ENCODE measurements around the gene MAGI1.

MAGI1 gene

GRCh38 chr3:65535260-65535659 is 503.5 kb downstream of the MAGI1 start:
- H3K27me3 ChIP-seq (ENCODE audit: insufficient read depth, low read length, poor library complexity, severe bottlenecking): no peaks in the 10 kb centered on the region
- no peaks in the 10 kb centered on the region for H4K20me1 ChIP-seq (ENCODE audit: insufficient read depth, low read length, poor library complexity, severe bottlenecking)
- peaks cover 13% of the 10 kb centered on the region for H3K4me1 ChIP-seq (ENCODE audit: insufficient read depth, low read length, poor library complexity, severe bottlenecking)
- H2AFZ ChIP-seq (ENCODE audit: low read length): peak overlapping the region; percentile 53; the same call in 1 of the 2 replicates
- H3K79me2 ChIP-seq (ENCODE audit: insufficient read depth, low read length): no peaks in the 10 kb centered on the region
- no peaks in the 10 kb centered on the region for H3K9me2 ChIP-seq (replicated peaks; ENCODE audit: low read depth, low read length)
- no peak overlapping the region for H3K9ac ChIP-seq (ENCODE audit: low read depth, low read length, poor library complexity, severe bottlenecking)
- no peaks in the 10 kb centered on the region for H3K36me3 ChIP-seq (ENCODE audit: insufficient read depth, low read length)
- TF ChIP-seq EZH2phosphoT487 (IDR thresholded peaks at IDR 0.05; ENCODE audit: borderline replicate concordance): no peak
- no peak for TF ChIP-seq CTCF (conservative IDR thresholded peaks at IDR 0.05; ENCODE audit: low read length)
- peak overlapping the region; percentile 19 for H3K4me2 ChIP-seq (ENCODE audit: low read depth, low read length, poor library complexity, severe bottlenecking)
- H3K4me3 ChIP-seq (ENCODE audit: low read length, poor library complexity, severe bottlenecking): no peak overlapping the region
- H3F3A ChIP-seq (ENCODE audit: low read depth): no peaks in the 10 kb centered on the region
- no peaks in the 10 kb centered on the region for H3K9me3 ChIP-seq (ENCODE audit: insufficient read depth, low read depth, low read length)

DNA sequence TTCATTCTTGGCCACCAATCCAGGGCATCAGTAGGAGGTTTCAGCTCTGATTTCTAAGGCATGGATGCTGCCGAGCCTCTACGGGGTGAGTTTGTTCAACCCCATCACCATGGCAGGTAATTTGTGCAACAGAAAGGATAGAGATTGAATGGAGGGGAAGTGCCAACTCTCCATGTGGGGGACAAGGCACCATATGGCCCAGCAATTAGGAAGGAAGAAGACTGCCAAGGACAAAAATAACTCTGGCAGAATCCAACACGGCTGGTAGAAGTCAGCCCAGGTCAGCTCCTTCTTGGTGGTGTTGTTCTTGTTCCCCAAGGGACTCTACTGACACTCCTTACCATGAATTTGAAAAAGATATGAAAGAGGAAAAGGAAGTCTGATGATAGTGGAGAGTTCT is 503.9 kb downstream of the MAGI1 start:
- Histone ChIP-seq H3K9me2 (replicated peaks; ENCODE audit: low read depth, low read length) (no peaks in the 10 kb centered on the region), H2AFZ (ENCODE audit: low read length) (peak overlapping the region; percentile 53; the same call in 1 of the 2 replicates), H3K9me3 (ENCODE audit: insufficient read depth, low read depth, low read length) (no peaks in the 10 kb centered on the region), H3K4me3 (ENCODE audit: low read length, poor library complexity, severe bottlenecking) (no peak overlapping the region), H3K79me2 (ENCODE audit: insufficient read depth, low read length) (no peaks in the 10 kb centered on the region), H3K9ac (ENCODE audit: low read depth, low read length, poor library complexity, severe bottlenecking) (no peak overlapping the region), H3K27me3 (ENCODE audit: insufficient read depth, low read length, poor library complexity, severe bottlenecking) (no peaks in the 10 kb centered on the region), H3K36me3 (ENCODE audit: insufficient read depth, low read length) (no peaks in the 10 kb centered on the region), H4K20me1 (ENCODE audit: insufficient read depth, low read length, poor library complexity, severe bottlenecking) (no peaks in the 10 kb centered on the region), H3K4me1 (ENCODE audit: insufficient read depth, low read length, poor library complexity, severe bottlenecking) (peaks cover 13% of the 10 kb centered on the region), H3K4me2 (ENCODE audit: low read depth, low read length, poor library complexity, severe bottlenecking) (peak overlapping the region; percentile 19), H3F3A (ENCODE audit: low read depth) (no peaks in the 10 kb centered on the region)
- TF ChIP-seq EZH2phosphoT487 (IDR thresholded peaks at IDR 0.05; ENCODE audit: borderline replicate concordance): no peak
- no peak for TF ChIP-seq CTCF (conservative IDR thresholded peaks at IDR 0.05; ENCODE audit: low read length)

- TF ChIP-seq CTCF (conservative IDR thresholded peaks at IDR 0.05; ENCODE audit: low read length): no peak
- no peak for TF ChIP-seq EZH2phosphoT487 (IDR thresholded peaks at IDR 0.05; ENCODE audit: borderline replicate concordance)
- Histone ChIP-seq H3K27me3 (ENCODE audit: insufficient read depth, low read length, poor library complexity, severe bottlenecking) (no peaks in the 10 kb centered on the region), H3K36me3 (ENCODE audit: insufficient read depth, low read length) (no peaks in the 10 kb centered on the region), H3K4me2 (ENCODE audit: low read depth, low read length, poor library complexity, severe bottlenecking) (no peak overlapping the region), H3F3A (ENCODE audit: low read depth) (no peaks in the 10 kb centered on the region), H3K79me2 (ENCODE audit: insufficient read depth, low read length) (no peaks in the 10 kb centered on the region), H3K9ac (ENCODE audit: low read depth, low read length, poor library complexity, severe bottlenecking) (no peak overlapping the region), H3K9me2 (replicated peaks; ENCODE audit: low read depth, low read length) (no peaks in the 10 kb centered on the region), H4K20me1 (ENCODE audit: insufficient read depth, low read length, poor library complexity, severe bottlenecking) (no peaks in the 10 kb centered on the region), H2AFZ (ENCODE audit: low read length) (no peak overlapping the region), H3K4me3 (ENCODE audit: low read length, poor library complexity, severe bottlenecking) (no peak overlapping the region), H3K4me1 (ENCODE audit: insufficient read depth, low read length, poor library complexity, severe bottlenecking) (peaks cover 13% of the 10 kb centered on the region), H3K9me3 (ENCODE audit: insufficient read depth, low read depth, low read length) (no peaks in the 10 kb centered on the region)
These were observed 506.0 kb downstream of the MAGI1 start for GRCh38 chr3:65532749-65533148.

Data from Loucy (cell line).